ENCODE data around the gene RIMBP2.

The RIMBP2 gene

DNA sequence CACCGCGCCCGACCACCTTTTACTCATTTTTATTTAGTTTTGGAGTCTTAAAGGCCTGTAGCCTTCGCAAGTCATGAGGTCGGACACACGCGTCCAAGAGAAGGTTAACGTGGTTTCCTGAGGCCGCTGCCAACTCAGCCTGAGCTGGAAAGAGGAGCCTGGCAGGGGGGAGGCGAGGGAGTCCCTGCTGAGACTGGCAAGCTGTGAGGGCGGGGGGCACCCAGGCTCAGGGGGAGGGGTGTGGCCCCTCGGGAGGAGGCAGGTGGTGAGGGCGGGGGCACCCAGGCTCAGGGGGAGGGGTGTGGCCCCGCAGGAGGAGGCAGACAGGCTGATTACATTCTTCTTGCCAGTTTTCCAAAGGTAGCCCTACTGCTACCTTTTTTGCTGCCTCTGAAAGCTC, 235.2 kb downstream of the RIMBP2 start:
- no peak for DNase-seq (ENCODE audit: low spot score)

DNA sequence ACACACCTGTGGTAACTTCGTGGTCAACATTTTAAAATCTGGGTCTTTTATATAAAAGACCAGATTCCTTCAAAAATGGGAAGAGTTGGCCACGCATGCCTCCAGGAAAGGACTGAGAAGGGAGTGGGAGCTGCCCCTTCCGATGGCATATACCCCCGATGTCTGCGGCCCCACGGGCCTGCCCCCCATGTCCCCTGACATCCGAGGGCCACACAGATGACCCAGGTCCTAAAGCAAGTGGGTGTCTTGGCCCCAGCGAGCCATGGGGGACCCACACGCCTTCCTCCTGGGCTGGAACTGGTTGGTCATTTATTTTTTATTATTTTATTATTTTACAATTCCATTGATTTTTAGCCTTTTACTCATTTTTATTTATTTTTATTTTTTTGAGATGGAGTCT, 235.9 kb downstream of the RIMBP2 start:
- DNase-seq (ENCODE audit: low spot score): no peak

GRCh38 chr12:130479401-130480125, 236.5 kb downstream of the RIMBP2 start:
- DNase-seq (ENCODE audit: low spot score): no peak

- no peak for DNase-seq (ENCODE audit: low spot score)
These were observed 237.3 kb downstream of the RIMBP2 start for GRCh38 chr12:130478786-130479185.

DNA sequence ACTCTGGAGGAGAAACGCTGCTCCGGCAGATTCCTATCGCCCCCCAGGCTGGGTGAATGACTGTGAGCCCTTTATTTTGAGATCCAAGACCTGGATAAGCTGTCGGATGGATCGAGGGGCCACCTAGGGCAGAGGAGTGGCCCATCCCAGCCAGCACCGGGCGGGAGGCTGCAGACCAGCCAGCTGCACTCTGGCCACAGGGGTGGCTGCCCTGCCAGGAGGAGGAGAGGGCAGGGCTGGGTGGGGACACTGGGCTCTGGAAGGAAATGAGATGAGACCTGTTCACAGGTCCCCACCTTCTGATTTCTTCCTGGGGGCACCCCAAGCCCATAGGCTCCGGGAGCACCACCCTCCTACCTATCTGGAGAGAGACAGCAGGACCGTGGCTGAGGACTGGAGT, 238.4 kb downstream of the RIMBP2 start:
- DNase-seq (ENCODE audit: low spot score): no peak

DNA sequence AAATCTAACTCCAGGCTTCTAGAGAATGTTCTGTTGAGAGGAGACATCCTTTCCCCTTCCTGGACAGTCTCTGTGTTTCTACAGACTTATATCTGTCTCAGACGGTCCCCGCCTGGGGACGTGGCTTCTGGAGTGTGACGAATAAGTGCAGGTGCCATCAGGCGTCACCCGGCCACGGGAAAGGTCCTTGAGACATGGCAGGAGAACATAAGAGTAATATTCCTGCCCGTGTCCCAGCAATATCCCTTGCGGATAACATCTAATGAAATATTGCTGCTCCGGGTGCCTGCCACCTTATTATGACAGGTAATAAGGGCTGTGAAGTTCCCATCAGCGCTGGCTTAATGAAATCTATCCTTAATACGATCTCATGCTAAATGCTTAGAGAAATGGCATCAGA, 238.8 kb downstream of the RIMBP2 start:
- DNase-seq (ENCODE audit: low spot score): no peak

DNA sequence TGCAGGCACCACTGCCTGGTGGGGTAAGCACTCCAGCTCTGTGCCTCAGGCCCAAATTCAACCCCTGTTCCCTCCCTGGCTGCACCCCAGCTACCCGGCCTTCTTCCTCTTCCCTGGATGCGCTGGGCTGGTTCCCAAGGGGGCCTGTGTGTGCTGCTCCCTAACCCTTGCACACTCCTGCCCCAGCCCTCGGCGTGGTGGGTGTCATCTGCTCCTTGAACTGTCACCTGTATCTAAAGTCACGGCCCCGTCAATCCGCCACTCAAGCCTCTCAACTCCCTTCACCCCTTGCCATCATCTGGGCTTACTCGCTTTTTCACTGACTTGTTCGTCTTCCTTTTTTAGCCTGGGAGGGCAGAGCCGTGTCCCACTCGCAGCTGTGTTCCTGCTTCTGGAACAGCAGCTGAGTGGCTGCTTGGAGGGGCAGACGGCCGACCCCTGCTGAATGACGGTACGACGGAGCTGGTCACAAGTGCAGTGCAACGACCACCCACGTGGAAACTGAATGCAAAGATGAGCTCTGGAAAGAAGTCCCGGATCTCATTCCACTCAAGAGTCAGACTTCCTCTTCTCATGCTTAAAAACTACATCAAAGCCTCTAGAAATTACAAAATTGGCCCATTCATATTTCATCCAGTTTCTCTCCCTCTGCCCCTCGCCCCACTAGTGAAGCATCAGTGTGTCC, 239.5 kb downstream of the RIMBP2 start:
- no peak for DNase-seq (ENCODE audit: low spot score)

DNA sequence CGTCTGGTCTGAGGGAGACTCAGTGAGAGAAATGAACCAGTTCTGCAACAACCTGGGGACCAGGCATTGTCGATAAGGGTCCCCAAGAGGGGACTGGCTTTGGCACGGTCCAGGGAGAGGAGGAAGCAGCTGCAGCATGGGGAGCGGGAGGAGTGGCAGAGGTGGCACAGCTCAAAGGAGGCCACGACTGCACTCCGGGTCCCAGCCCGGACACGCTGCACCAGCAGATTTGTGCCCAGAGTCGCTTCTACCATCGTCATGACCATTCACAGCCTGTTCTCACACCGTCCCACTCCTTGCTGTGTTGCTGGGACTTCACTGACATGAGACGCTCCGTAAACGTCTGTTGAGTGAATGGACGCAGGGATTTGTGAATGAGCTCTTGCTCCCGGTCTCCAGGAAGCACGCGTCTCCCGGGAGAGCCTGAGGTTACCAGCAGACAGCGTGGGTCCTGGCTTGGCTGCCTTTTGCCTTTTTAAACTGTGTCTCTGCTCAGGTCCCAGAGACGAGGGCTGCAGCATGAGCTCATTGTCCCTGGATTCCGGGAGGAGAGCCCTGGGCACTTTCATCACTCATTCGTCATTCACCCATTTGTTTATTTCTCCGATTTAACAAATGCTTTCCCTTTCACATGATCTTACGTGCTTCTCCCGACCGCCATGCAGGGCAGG, 241.4 kb downstream of the RIMBP2 start:
- no peak for DNase-seq (ENCODE audit: low spot score)

DNA sequence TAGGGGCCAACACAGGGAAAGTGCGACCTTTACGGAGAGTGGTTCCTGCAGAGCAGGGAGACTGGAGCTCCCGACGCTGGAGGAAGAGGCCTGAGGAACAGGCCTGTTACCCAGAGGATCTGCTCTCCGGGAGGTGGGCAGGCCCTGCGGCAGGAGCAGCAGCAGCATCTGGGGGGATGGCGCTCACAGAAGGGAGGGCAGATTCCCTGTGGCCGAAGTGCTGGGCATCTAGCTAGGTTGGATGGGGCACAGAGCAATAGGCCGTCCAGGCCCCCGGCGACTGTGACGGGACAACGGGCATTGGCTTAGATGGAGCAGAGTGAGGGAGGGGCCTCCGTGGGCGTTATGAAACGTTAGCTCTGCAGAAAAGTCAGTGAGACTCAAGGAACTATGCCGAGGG, 242.8 kb downstream of the RIMBP2 start:
- DNase-seq (ENCODE audit: low spot score): no peak

DNA sequence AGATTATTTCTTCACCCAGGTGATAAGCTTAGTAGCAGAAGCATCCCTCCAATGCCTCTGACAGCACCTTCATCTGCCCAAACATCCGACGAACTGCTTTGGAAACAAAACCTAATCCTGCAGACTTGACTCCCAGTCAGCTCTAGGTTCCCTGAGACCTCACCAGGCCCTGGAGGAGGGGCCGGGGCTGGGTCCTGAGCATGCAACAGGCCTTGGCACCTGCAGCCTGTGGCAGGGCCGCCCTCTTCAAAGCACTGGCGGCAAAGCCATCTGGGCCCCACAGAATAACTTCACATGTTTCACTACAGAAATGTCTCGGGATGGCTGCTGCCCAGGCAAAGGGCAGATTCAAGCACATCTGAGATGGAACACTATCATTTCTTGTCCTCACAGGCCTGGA, 245.1 kb downstream of the RIMBP2 start:
- DNase-seq (ENCODE audit: low spot score): no peak

DNA sequence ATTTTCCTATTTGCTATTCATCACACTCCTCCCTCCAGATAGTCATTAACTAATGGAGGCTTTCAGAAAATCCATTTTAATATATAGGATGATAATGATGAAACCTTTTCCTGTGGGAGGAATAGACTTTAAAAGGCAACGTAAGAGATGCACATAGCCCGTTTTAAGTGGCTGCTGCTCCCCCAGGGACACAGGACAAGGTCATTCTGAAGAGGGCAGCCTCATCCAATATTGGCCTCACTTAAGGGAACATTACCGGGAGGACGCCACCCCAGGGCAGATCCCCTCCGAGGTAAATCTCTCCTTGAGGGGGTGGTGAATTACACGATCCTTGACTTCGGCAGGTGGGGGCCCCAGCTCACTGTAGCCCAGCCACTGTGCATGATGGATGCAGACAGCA, 246.5 kb downstream of the RIMBP2 start:
- DNase-seq (ENCODE audit: low spot score): no peak

GRCh38 chr12:130468700-130469245, 247.3 kb downstream of the RIMBP2 start:
- DNase-seq (ENCODE audit: low spot score): no peak

DNA sequence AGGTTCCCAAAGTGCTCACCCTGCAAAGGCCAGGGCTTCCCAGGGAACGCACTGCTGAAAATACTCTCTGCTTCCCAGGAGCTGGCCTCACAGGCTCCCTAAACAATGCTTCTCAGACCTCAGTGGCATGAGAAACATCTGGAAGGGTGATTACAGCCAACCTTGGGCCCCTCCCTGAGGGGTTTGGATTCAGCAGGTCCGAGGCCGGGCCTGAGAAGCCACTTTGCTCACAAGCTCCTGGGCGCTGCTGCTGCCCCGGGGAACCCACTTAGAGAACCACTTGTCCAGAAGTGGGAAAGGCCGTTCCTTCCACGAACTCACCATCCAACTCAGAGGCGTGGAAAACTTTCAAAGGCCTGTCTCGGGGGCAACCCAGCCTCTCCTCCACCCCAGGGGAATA, 247.9 kb downstream of the RIMBP2 start:
- no peak for DNase-seq (ENCODE audit: low spot score)

- DNase-seq (ENCODE audit: low spot score): no peak
These were observed 250.5 kb downstream of the RIMBP2 start for GRCh38 chr12:130465626-130466025.

DNA sequence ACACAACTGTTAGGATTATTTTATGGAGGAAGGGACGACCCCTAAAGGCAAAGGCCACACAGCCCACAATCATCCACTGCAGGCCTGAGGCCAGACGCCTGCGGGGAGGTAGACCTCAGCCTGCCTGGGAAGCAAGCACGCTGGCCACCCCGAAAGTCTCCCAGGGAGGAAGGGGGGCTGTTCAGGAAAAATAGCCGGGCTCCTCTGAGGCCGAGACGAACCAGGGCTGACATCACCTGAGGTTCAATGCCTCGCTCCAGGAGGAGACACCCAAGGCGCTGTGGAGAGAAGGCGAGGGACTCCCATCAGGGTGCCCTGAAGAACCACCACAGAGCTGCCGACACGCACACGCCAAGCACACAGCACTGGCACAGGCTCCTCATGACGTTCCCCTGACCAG, 251.1 kb downstream of the RIMBP2 start:
- no peak for DNase-seq (ENCODE audit: low spot score)

DNA sequence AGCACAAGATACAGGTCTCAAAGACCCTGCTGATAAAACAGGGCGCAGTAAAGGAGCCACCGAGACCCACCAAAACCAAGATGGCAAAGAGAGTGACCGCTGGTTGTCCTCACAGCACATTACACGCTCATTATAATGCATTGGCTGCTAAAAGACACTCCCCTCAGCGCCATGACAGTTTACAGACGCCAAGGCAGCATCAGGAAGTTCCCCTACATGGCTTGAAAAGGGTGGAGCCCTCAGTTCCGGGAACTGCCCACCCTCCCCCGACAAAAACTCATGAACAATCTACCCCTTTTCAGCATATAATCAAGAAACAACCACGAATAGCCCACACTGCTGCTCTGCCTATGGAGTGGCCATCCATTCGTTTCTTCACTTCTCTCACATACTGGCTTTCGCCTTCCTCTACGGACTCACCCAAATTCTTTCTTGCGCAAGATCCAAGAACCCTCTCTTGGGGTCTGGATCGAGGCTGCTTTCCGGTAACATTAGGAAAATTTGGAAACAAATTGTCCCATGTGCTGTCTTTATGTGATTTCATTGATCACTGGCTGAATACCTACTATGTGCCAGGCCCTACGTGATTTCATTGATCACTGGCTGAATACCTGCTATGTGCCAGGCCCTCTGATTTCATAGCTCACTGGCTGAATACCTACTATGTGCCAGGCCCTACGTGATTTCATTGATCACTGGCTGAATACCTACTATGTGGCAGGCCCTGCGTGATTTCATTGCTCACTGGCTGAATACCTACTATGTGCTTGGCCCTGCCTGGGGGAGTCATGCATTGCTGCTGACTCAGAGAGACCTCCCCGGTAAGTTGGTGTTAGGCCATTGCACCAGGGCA, 252.1 kb downstream of the RIMBP2 start:
- DNase-seq (ENCODE audit: low spot score): no peak

DNA sequence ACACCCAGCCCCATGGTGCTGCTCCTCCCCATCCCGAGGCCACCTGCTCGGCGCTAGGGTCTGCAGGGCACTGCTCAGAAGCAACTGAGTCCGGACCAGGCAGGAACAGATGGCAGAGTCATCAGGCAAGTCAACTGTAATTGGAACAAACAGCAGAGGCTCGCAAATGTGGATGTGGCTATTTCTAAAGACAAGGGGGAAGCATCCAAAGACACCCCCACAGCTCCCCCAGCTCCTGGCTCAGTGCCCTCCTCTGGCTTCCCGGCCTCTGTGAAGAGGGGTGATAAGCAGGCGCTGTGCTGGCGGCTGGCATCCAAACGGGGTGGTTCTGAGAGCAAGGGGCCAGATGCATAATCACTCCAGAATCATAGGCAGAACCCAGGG, 252.8 kb downstream of the RIMBP2 start:
- no peak for DNase-seq (ENCODE audit: low spot score)

DNA sequence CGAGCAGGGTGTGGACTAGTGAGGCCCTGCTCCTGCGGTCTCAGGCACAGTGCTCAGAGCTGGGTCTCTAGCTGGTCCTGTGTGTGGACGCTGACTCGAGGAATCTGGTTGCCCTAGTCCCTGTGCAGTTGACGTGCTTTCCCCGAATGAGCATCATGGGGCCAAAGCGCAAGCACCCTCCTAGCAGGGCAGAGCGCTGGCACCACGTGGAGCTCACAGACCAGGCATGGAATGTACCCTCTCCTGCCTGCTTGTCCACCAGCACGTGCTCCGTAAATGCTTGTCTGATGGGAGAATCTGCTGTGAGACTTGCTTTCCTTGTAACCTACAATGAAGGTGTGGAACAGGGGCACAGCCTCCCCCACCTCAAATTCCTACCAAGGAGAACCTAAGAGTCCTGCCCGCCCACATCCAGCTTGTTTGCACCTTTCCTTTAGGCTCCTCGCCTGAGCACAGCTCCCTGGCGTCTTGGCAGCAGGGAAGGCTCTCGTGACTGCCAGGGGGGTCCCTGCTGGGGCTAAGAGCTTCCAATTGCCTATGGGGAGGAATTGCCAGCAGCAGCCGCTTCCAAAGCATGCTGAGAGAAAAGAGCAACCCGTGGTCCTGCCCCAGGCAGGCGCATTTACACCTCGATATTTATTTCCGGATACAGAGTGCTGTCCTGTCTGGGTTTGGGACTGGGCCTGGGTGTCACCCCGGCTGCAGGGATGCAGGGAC, 253.4 kb downstream of the RIMBP2 start:
- no peak for DNase-seq (ENCODE audit: low spot score)

- no peak for DNase-seq (ENCODE audit: low spot score)
These were observed 254.1 kb downstream of the RIMBP2 start for GRCh38 chr12:130461839-130462557.

GRCh38 chr12:130461447-130461815, 254.7 kb downstream of the RIMBP2 start:
- DNase-seq (ENCODE audit: low spot score): no peak

All from RKO (cell line).